Vagina (tissue), 2 donors: ENCODE measurements around the gene SLC2A10. TPM values are rescaled to one million over a fixed set of nuclear protein-coding genes. Genes with fewer than 3 reads are reported as not detected.

ENCODE experiments used
- DNase-seq, 2 donors: peaks; one replicate each; pipeline ENCODE4 v3.0.0-alpha.2; 2017; ENCODE audit errors: extremely low spot score in 2 of 2
- H3K27ac ChIP-seq: fragments of 200-600 bp; sonication (generic); one replicate; pipeline ENCODE4 v1.5.1; 2019
- H3K27me3 ChIP-seq: fragments of 200-600 bp; sonication (generic); one replicate; pipeline ENCODE4 v1.5.1; 2019
- H3K36me3 ChIP-seq, 2 donors: fragments of 200-600 bp; sonication (generic); one replicate each; pipeline ENCODE4 v1.5.1; 2017 to 2019
- H3K4me1 ChIP-seq: fragments of 200-600 bp; sonication (generic); one replicate; pipeline ENCODE4 v1.5.1; 2019
- H3K4me3 ChIP-seq, 2 donors: fragments of 200-600 bp; sonication (generic); 1 replicate in 1 of 2; 2 replicates in 1 of 2; pipeline ENCODE4 v1.5.1; 2016 to 2019
- H3K9me3 ChIP-seq: fragments of 200-600 bp; sonication (generic); one replicate; pipeline ENCODE4 v1.5.1; 2019
- CTCF ChIP-seq, 3 experiments: fragments of 450-650 bp in 2 of 3; fragments of 200-600 bp in 1 of 3; sonication (generic) in 1 of 3; IDR thresholded peaks; one replicate each; pipeline ENCODE4 v1.5.1; 2017 to 2019; ENCODE audit warnings: antibody characterized with exemption in 3 of 3, mild to moderate bottlenecking in 2 of 3, moderate library complexity in 2 of 3
- POLR2A ChIP-seq, 2 donors: fragments of 450-650 bp; IDR thresholded peaks; one replicate each; pipeline ENCODE4 v1.6.1; 2017; ENCODE audit warnings: antibody characterized with exemption in 2 of 2, mild to moderate bottlenecking in 2 of 2, moderate library complexity in 2 of 2
- POLR2AphosphoS5 ChIP-seq, 2 donors: sonication (generic); formaldehyde crosslinking; IDR thresholded peaks; one replicate each; pipeline ENCODE4 v1.9.0; 2017; ENCODE audit warnings: antibody characterized with exemption in 2 of 2, mild to moderate bottlenecking in 2 of 2, low read depth in 1 of 2; ENCODE audit not compliant: insufficient read depth in 1 of 2
- intact Hi-C: fragments of 100-400 bp; cut with DNase I; formaldehyde crosslinking; loops from one replicate; pipeline ENCODE4 v1.15.1; 2023
- total RNA-seq: library from RNA; depleted of rRNA; stranded (reverse); fragments of >200 nt; gene quantifications from one replicate; pipeline ENCODE4 v1.2.3, GENCODE V29; 2016

Gene SLC2A10
- total RNA-seq, 1 donor from 2014 or later: 21.6 TPM

- H3K27ac ChIP-seq: no peak overlapping the region
- no peaks in the 10 kb centered on the region for H3K9me3 ChIP-seq
- no peak for TF ChIP-seq POLR2A (IDR thresholded peaks at IDR 0.05)
- no peak for TF ChIP-seq CTCF (IDR thresholded peaks at IDR 0.05)
- no peak for TF ChIP-seq POLR2AphosphoS5 (IDR thresholded peaks at IDR 0.05; ENCODE audit: insufficient read depth in 1 of 2, low read depth in 1 of 2)
- no peaks in the 10 kb centered on the region for H3K36me3 ChIP-seq
- H3K4me1 ChIP-seq: no peaks in the 10 kb centered on the region
- no peak overlapping the region for H3K4me3 ChIP-seq
- no peaks in the 10 kb centered on the region for H3K27me3 ChIP-seq
- DNase-seq: no peak
- intact Hi-C loops: no loop called here
Measured at GRCh38 chr20:46666306-46666705, 43.1 kb upstream of the SLC2A10 start.

GRCh38 chr20:46666818-46667515 is 42.5 kb upstream of the SLC2A10 start:
- Histone ChIP-seq H3K9me3 (no peaks in the 10 kb centered on the region), H3K27ac (no peak overlapping the region), H3K36me3 (no peaks in the 10 kb centered on the region), H3K27me3 (no peaks in the 10 kb centered on the region), H3K4me1 (no peaks in the 10 kb centered on the region), H3K4me3 (no peak overlapping the region)
- TF ChIP-seq POLR2AphosphoS5 (IDR thresholded peaks at IDR 0.05; ENCODE audit: insufficient read depth in 1 of 2, low read depth in 1 of 2) (no peak), POLR2A (IDR thresholded peaks at IDR 0.05) (no peak), CTCF (IDR thresholded peaks at IDR 0.05) (no peak)
- DNase-seq: no peak
- intact Hi-C loops: no loop called here

- TF ChIP-seq POLR2AphosphoS5 (IDR thresholded peaks at IDR 0.05; ENCODE audit: insufficient read depth in 1 of 2, low read depth in 1 of 2) (no peak), CTCF (IDR thresholded peaks at IDR 0.05) (no peak), POLR2A (IDR thresholded peaks at IDR 0.05) (no peak)
- Histone ChIP-seq H3K4me1 (no peaks in the 10 kb centered on the region), H3K4me3 (no peak overlapping the region), H3K36me3 (no peaks in the 10 kb centered on the region), H3K27ac (no peak overlapping the region), H3K9me3 (no peaks in the 10 kb centered on the region), H3K27me3 (no peaks in the 10 kb centered on the region)
- intact Hi-C loops: no loop called here
- no peak for DNase-seq
Measured at GRCh38 chr20:46670228-46670584, 39.2 kb upstream of the SLC2A10 start.

- intact Hi-C loops: no loop called here
- H3K27ac ChIP-seq: no peak overlapping the region
- H3K4me3 ChIP-seq: no peak overlapping the region
- H3K9me3 ChIP-seq: no peaks in the 10 kb centered on the region
- no peaks in the 10 kb centered on the region for H3K4me1 ChIP-seq
- no peak for TF ChIP-seq CTCF (IDR thresholded peaks at IDR 0.05)
- TF ChIP-seq POLR2AphosphoS5 (IDR thresholded peaks at IDR 0.05; ENCODE audit: insufficient read depth in 1 of 2, low read depth in 1 of 2): no peak
- TF ChIP-seq POLR2A (IDR thresholded peaks at IDR 0.05): no peak
- no peaks in the 10 kb centered on the region for H3K27me3 ChIP-seq
- no peak for DNase-seq
- H3K36me3 ChIP-seq: no peaks in the 10 kb centered on the region
Measured at GRCh38 chr20:46670585-46671584, 38.6 kb upstream of the SLC2A10 start.
